Stimulated activated CD4-positive, alpha-beta T cell treated with anti-CD3 and anti-CD28 coated beads, Interleukin-12 subunit alpha, Interleukin-12 subunit beta, amount 100 ng/mL, for 4 hours (primary cell): Measurements from ENCODE around the gene GNG7.
A peak's percentile ranks its signal among the peaks of the same experiment; 100 is the strongest.
"Not testable (repeated sequence)": the region's sequence is repeated elsewhere in the genome, so short reads cannot be mapped to it uniquely, and the experiment has no call there.

ENCODE experiments used
- DNase-seq: peaks from one replicate; pipeline ENCODE4 v3.0.0-alpha.2; 2020

The GNG7 gene

DNA sequence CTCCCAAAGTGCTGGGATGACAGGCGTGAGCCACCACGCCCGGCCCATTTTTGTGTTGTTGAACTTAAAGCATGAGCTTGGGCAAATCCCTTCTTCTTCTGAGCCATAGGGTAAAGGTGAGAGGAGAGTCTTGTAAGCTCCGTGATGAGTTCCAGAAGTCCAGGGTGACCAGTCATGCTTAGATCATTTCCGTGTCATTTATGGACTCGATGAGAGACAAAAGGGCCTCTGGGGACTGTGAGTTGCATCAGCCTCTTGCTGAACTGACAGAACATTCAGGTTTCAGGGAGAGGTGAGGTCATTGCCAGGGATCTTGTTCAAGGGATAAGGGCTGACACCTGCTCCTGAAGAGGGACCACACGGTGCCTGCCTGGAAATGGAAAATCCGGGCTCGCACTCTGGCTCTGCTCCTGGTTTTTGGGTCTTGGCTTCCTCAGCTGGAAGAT is 173.0 kb downstream of the GNG7 start:
- DNase-seq, result no peak

DNA sequence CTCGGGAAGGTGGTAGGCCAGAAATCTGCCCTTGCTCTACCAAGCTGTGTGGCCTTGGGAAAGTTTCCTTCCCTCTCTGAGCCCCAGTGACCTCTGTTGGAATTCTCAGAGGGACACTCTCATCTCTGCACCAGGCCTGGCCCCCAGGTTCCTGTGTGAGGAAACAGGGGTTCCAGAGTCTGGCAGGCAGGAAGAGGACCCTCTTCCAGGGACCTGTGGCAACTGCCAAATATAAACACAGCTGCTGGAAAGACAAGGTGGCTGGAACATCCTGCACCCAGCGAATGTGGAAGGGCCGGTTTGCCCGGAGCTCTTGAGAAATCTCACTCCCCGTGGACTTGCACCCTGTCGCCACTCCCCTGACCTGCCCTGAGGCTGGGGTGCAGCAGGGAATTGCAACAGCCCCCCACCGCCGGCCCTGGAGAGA is 173.8 kb downstream of the GNG7 start:
- no peak for DNase-seq

DNA sequence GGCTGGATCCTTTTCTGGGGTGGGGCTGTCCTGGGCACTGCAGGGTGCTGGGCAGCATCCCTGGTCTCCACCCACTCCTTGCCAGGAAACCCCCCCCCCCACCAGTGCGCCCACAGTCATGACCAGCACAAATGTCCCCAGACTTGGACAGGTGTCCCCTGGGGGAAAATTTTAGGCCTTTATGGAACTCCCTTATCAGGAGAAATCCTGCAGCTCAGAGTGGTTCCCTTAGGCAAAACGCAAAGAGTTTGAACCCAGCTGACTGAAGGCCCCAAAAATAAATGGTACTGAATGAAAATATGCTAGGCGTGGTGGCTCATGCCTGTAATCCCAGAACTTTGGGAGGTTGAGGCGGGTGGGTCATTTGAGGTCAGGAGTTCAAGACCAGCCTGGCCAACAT is 174.8 kb downstream of the GNG7 start:
- no peak for DNase-seq

DNA sequence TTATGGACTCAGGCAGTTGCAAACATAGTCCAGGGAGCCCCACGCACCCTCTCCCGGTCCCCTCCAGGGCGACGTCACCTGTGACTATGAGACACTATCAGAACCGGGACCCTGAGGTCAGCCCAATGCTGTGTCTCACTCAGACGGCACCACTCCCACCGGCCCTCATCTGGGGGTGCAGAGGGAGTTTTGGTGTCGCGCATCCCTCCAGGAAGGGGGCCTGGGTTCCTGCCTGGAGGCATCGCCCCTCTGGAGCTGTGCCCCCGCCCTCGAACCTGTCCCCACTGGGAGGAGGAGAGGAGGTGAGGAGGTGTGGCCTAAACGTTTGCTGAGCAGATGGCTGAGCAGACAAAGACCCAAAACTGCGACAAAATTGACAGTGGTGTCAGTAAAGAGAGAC is 175.3 kb downstream of the GNG7 start:
- DNase-seq, result no peak

DNA sequence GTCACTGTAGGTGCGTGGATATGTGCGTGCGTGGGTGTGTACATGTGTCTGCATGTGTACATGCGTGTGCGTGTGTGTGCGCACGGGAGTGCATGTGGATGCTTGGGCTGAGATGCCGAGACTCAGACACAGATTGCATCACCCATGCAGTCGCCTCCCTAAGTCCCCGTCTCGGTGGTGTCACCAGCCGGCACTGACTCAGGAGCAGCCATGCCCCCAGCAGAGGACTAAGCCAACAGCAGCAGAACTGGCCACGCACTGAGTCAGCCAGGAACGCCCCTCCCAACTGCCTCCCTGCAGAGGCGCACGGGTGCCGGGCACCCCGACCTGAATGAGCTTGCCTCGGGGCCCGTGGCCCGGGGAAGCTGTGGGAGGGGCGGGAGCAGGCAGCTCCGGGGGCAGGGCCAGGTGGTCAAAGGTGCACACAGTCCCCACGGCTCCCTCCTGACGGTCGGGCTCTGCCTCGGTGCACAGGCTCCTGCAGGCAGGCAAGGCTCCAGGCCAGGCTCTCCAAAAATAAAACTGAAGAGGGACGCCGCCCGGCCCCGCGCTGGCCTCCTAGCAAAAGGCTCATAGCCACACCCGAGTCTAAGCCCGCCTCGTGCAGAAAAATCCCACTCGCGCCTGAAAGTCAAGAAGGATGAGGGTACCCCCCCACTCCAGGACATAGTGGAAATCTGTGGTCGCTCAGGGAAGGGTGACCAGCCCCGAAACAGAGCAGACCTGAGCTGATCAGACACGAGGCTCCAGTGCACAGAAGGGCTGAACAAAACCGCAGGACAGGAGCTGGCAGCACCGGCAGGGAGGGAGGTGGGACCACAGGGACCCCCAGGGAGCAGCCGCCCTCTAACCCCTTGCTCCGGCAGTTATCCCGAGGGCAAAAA is 177.4 kb downstream of the GNG7 start:
- no peak for DNase-seq

DNA sequence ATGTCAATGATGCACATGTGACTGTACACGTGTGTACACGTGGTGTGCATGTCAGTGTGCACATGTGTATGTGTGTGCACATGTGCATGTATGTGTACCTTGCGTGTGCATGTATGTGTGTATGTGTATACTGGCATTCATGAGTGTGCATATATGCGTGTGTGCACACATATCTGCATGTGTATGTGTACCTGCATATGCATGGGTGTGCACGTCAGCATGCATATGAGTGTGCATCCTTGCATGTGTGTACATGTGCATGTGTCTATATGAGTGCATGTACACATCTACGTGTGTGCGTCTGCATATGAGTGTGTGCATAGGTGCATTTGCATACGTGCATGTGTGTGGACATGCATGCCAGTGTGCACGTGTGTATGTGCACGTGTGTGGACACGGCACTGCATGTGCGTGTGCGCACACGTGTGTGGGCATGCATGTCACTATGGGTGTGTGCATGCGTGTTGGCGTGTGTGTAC is 178.1 kb downstream of the GNG7 start:
- no peak for DNase-seq

DNA sequence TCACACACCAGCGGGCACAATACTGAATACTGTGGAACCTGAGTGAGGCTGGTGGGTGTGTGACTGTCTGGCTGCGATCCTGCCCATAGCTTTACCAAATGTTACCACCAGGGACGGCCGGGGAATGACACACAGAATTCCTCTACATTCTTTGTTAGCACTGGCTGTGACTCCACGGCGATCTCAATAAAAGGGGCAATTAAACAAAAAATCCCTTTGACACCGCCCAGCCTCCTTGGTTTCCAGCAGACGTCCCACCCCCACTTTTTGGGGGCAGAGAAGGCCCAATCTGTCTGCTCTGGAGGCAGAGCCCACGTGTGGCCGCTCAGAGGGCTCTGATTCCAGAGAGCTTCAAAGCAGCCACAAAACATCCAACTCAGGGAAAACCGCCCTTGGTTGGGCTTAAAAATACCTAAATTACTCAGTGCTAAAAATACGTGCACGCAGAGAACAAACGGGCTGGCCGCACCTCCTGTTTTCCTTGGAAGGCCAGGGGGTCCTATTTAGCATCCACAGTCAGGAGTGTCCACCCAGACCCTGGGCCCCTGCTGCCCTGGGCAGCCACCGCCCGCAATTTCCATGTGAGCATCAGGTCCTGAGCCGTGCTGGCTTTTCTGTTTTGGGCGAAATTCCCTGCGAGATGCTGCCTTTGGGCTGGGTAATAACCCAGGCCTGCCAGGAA is 178.7 kb downstream of the GNG7 start:
- no peak for DNase-seq

DNA sequence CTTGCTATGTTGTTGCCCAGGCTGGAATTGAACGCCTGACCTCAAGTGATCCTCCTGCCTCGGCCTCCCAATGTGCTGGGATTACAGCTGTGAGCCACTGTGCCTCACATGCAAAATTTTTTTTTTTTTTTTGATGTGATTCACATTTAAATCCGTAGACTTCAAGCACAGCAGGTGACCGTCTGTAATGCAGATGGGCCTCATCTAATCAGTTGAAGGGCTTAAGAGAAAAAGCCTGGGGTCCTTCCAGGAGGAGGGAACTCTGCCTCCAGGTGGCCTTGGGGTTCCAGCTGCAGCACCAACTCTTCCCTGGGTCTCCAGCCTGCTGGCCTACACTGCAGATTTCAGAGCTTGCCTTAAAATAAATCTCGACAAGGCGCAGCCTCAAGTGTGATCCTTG is 183.0 kb downstream of the GNG7 start:
- no peak for DNase-seq

DNA sequence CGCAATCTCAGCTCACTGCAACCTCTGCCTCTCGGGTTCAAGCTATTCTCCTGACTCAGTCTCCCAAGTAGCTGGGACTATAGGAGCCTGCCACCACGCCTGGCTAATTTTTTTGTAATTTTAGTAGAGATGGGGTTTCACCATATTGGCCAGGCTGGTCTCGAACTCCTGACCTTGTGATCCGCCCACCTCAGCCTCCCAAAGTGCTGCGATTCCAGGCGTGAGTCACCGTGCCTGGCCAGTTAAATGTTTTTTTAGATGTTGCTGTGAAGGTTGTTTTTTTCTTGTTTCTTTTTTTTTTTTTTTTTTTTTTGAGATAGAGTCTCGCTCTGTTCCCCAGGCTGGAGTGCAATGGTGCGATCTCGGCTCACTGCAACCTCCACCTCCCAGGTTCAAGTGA is 183.6 kb downstream of the GNG7 start:
- DNase-seq, result not testable (repeated sequence)

DNA sequence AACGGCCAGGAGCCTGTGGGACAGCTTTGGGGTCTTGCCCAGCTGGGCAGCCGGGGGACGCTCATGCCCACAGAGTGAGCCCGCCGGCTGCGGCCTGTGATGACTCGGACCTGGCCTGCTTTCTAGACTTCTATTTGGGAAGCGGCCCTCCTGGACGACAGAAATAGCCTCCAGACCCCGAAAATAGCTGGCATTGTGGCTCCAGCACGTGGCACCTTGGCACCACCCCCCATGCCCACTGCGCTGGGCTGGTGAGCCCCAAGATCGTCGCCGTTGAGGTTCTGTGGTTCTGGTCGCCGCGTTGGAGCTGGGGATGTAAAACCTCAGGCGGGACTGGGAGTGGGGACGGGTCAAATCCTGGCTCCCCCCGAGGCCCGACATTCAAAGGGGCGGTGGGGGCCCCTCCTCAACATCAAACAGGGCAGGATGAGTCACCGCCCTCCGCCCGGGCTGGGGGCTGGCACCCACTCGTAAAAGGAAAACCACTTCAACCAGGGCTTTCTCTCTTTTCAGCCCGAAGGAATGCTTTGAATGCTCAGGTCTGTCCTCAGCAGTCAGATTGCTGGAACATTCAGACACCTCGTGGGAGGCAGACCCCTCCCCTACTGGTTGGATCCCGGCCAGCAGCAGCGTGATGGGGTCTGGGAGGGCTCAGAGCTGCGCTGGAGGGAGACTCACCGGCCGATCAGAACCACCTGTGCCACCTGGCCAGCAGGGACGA is 184.5 kb downstream of the GNG7 start:
- no peak for DNase-seq

DNA sequence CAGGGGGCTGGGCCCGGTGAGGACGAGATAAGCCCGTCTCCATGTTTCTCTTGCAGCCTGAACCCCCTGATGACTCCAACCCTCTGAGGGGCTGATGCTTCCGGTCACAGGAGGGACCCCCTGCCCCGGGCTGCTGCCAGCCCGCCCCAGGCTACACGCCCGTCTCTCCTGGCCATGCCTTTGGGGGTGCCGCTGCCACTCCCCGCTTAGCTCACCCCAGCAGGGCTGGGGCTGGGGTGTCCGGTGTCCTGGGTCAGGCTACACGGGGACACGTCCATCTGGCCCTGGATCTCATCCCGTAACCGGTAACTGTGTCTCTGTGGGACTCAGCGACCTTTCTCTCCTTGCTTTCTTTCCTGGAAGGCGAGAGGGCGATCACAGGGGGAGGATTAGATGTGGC is 185.8 kb downstream of the GNG7 start:
- no peak for DNase-seq

DNA sequence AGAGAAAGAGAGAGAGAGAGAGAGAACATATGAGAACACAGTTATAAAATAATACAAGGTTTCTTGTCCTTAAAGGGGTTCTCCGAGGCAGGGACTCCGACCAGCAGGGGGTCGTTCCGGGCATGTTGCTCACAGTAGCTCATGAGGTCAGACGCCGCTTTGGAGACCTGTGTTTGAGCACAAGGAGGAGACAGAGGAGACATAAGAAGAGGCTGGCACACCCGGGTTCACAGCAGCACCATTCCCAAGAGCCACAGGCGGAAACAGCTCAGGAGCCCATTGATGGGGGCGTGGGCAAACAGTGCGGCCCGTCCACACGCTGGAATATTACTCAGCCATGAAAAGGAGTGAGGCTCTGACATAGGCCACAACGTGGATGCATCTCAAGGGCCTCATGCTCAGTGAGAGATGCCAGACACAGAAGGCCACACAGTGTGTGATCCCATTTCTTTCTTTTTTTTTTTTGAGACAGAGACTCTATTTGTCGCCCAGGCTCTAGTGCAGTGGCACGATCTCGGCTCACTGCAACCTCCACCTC is 187.4 kb downstream of the GNG7 start:
- DNase-seq, result no peak

DNA sequence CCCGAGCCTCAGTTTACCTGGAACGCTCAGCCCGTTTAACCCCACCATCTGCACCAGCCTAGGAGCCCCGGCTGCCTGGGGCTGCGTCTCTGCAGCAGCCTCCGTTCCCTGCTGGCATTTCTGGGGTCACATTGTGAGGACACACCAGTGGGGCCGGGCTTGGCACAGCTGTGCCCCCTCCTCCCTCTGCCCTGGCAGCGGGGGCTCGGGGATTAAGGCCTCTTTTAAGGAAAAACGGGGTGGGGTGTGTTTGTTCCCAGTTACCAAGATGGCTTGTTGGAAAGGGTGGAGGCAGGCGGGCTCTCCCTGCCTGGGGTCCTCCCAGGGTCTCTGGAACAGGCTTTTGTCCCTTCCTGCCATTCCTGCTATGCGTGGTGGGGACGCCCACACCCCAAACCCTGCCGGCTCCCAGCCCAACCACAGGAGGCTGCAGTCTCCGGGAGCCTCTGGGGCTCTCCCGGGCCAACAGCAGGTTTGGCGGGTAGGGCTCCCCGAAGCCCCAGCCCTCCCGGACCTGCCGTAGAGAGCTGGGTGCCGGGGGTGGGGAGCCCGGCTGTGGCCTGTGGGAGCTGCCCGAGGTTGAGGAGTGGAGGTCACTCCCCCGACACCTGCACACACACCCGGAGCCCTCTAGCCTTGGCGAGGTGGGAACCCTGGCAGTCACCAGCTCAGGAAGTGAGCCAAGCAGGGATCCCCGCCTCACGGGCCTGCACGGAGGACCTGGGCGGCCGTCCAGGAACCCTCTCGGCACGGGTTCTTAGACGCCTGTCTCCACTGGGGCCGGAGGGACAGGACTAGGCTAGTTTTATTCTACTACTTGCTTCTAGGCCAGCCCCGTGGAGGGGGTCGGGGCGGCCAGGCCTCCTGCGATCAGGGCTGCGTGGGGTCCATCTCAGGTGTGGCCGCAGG is 189.7 kb downstream of the GNG7 start:
- no peak for DNase-seq

DNA sequence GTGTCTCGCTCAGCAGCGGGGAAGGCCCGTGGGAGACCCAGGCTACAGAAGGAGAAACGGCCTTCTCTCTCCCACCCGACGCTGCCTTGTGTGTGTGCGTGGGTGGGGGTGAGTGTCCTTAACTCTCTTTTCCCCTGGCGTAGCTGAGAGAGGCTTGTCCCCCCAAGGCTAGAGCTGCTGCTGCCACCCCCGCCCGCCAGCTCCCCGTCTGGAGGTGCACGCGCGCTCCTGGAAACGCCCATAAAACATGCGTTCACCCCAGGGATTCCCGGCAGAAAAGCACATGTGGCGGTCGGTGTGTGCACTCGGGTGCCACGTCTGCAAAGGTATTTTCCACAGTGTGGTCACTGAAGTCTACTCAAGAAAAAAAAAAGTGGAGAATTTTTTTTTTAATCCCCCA is 190.5 kb downstream of the GNG7 start:
- DNase-seq, result no peak

DNA sequence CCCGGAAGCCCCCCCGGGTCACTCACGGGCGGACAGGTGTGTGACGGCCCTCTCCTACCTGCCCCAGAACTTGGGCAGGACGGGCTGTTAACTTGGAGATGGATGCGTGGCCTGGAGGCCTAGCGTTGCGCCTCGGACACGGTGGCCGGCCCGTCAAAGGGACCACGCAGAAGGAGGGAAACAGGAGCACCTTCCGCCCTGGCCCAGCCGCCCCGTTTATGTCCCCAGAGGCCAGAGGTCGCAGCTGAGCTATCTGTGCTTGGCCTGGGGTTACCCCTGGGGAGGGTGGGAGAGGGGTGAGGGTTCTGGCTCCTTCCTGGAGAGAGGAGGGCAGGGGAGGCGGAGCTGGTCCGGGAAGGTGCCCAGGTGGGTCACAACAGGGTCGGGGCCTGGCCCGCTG is 190.9 kb downstream of the GNG7 start:
- no peak for DNase-seq

DNA sequence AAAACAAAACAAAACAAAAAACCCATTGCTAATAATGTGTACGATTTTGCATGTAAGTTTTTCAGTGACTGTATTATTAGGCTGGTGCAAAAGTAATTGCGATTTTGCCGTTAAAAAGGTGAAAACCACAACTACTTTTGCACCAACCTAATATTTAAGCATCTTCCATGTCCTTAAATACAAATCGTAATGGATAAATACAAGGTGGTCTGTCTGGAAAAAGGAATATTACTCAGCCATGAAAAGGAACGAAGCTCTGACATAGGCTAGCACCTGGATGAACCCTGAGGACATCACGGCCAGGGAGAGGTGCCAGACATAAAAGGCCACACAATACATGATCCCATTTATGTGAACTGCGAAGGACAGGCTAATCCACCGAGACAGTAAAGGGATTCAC is 193.4 kb downstream of the GNG7 start:
- DNase-seq, result no peak

DNA sequence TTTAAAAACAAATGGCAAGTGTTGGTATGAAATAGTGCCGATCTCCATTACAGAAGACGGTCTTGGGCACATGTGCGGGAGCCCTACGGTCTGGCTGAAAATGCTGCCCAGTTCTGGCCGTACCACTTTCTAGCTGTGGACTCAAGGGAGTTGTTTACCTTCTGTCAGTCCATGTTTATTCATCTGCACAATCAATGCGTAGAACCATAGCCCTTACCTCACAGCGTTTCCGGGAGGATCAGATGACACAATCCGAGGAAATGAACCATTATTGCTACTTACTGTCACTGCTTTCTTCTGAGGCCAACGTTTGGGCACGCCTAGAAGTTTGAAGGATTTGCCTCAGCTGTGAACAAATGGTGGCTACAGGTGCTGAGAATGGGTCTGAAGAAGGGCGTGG is 195.4 kb downstream of the GNG7 start:
- no peak for DNase-seq

DNA sequence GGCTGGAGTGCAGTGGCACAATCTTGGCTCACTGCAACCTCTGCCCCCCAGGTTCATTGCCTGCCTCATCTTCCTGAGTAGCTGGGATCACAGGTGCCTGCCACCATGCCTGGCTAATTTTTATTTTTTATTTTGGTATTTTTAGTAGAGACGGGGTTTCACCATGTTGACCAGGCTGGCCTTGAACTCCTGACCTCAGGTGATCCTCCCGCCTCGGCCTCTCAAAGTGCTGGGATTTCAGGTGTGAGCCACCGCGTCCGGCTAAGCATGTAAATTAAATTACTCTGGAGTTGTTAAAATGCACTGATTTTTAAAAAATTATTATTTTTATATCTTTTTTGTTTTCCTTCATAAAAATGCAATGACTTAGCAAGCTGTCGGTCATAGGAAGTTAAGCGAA is 195.8 kb downstream of the GNG7 start:
- not testable (repeated sequence) for DNase-seq

DNA sequence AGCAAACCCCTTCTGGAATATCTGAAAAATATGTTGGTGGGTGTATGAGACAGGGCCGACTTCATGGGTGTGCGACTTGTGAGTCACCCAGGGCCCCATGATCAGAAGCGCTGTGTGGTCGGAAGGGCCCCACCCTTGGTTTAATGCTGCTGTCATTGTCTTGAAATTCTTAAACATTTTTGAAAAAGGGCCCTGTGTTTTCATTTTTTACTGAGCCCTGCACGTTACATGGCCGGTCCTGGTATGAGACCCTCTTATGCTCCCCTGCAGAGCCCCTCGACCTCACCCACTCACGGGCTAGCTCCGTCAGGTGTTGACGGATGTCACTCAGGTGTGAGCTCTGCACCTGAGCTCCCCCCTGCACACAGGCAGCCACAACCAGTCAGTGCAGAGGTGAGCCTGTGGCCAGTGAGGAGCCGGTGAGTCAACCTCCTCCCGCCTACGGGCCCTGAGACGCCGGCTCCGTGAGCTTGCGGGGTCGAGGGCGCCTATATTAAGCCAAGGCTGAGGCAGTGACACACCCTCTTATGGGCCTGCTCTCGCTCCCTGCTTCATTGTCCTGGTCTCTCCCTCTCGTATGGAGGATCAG is 198.9 kb downstream of the GNG7 start:
- peak; percentile 54 for DNase-seq

DNA sequence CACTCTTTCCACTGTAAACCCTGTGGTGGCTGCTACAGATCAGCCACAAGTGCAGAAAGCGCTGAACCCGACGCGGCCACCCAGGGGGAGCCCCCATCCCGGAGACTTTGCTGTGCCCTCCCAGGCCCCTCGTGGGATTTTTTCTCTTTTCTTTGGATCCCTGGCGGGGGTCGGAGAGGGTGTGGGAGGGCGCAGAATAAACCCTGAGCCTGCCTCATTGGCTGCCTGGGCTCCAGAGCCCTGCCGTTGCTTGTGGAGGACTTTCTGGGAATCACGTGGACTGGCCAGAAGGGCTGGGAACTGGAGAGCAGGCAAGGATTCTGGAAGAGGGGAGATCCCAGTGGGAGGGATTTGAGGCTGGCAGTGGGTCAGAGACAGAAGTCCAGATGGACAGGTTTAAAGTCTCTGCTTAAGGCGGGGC is 201.6 kb downstream of the GNG7 start:
- DNase-seq, result no peak

DNA sequence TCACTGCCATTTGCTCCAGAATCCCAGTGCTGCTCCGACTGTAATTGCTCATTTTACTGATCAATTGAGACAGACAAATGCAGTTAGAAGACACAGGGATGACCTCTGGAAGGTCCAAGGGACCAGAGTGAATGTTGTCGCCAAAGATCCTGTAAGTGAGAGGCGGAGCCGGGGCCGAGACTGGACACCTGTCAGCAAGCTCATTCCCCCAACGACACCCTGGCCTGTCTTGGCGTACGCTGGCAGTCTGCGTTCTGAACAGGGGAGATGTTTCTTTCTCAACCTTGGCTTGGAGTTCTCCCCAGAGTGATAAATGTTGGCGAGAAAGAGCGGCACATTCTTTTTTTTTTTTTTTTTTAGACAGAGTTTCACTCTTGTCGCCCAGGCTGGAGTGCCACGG is 202.3 kb downstream of the GNG7 start:
- DNase-seq, result no peak

DNA sequence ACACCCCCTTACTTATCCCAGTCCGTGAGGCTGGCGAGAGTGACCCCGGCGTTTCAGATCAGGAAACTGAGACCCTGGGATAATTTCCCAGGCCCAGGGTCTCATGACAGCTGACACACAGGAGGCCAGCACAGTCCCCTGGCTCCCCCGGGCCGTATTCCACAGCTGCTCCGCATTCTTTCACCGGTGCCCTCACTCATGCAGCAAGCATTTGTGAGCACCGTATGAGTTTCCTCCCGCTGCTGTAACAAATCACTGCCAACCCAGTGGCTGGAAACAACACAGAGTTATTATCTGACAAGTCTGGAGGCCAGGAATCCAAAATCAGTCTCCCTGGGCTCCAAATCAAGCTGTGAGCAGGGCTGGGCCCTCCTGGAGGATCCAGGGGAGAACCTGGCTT is 205.3 kb downstream of the GNG7 start:
- DNase-seq, result no peak
